NB4 (cell line): ENCODE data around the gene BRPF3.

Source experiments
- POLR2A ChIP-seq: IDR thresholded peaks from 2 replicates; pipeline ENCODE4 v1.6.1; 2011; ENCODE audit warnings: mild to moderate bottlenecking; ENCODE audit not compliant: insufficient read length; ENCODE audit errors: extremely low read depth
- TF ChIP-seq, protein P1 (sequence below): IDR thresholded peaks from one replicate; pipeline ENCODE4 v1.5.1; 2012; ENCODE audit warnings: low read depth, low read length

DNA sequence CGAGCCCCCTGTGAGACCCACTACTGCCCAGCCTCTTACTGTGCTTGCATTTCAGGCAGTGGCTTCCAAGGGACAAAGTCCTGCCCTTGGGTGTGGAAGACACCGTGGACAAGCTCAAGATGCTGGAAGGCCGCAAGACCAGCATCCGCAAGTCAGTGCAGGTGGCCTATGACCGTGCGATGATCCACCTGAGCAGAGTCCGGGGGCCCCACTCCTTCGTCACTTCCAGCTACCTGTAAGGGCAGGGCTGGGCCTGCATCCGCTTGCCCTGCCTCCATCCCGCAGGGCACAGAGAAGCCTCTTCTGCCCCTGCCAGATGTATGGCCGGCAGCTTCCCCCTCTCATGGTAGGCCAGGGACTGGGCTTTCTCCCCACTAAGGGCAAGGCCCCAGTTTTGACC lies 33.8 kb downstream of the BRPF3 start:
- TF ChIP-seq, protein P1, sequence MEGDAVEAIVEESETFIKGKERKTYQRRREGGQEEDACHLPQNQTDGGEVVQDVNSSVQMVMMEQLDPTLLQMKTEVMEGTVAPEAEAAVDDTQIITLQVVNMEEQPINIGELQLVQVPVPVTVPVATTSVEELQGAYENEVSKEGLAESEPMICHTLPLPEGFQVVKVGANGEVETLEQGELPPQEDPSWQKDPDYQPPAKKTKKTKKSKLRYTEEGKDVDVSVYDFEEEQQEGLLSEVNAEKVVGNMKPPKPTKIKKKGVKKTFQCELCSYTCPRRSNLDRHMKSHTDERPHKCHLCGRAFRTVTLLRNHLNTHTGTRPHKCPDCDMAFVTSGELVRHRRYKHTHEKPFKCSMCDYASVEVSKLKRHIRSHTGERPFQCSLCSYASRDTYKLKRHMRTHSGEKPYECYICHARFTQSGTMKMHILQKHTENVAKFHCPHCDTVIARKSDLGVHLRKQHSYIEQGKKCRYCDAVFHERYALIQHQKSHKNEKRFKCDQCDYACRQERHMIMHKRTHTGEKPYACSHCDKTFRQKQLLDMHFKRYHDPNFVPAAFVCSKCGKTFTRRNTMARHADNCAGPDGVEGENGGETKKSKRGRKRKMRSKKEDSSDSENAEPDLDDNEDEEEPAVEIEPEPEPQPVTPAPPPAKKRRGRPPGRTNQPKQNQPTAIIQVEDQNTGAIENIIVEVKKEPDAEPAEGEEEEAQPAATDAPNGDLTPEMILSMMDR: no peak
- TF ChIP-seq POLR2A: no peak
